ELR (cell line): ENCODE measurements around the gene STAB1.

ENCODE experiments used
- DNase-seq: peaks from one replicate; pipeline ENCODE4 v3.0.0-alpha.2; 2015; ENCODE audit warnings: low read depth

STAB1 gene

GRCh38 chr3:52534281-52535183, 39.4 kb downstream of the STAB1 start:
- peak; percentile 43 for DNase-seq

GRCh38 chr3:52535411-52536111, 40.4 kb downstream of the STAB1 start:
- no peak for DNase-seq

- DNase-seq = no peak
These were observed 40.9 kb downstream of the STAB1 start for GRCh38 chr3:52536112-52536368.

- DNase-seq = peak; percentile 98
These were observed 41.4 kb downstream of the STAB1 start, which contains the start of gene UQCC5 for GRCh38 chr3:52536369-52537164. TSS of gene UQCC5 (plus strand) at chr3:52536605. CDS start at chr3:52536756, 151 bp downstream.

- no peak for DNase-seq
These were observed 42.1 kb downstream of the STAB1 start for GRCh38 chr3:52537165-52537620.

GRCh38 chr3:52537726-52538421, 42.7 kb downstream of the STAB1 start:
- DNase-seq = peak; percentile 20

GRCh38 chr3:52539010-52539653, 44.0 kb downstream of the STAB1 start:
- DNase-seq = no peak

- no peak for DNase-seq
These were observed 45.9 kb downstream of the STAB1 start for GRCh38 chr3:52541050-52541449.

- no peak for DNase-seq
These were observed 49.8 kb downstream of the STAB1 start for GRCh38 chr3:52544937-52545336.

- peak; percentile 30 for DNase-seq
These were observed 51.2 kb downstream of the STAB1 start for GRCh38 chr3:52546111-52546901.

GRCh38 chr3:52547143-52547542, 52.0 kb downstream of the STAB1 start:
- DNase-seq = no peak

- DNase-seq = no peak
These were observed 56.0 kb downstream of the STAB1 start for GRCh38 chr3:52551118-52551517.

GRCh38 chr3:52552089-52552488, 57.0 kb downstream of the STAB1 start:
- no peak for DNase-seq

- DNase-seq = no peak
These were observed 59.1 kb downstream of the STAB1 start for GRCh38 chr3:52554026-52554755.

GRCh38 chr3:52555056-52555455, 59.9 kb downstream of the STAB1 start:
- no peak for DNase-seq

GRCh38 chr3:52557011-52557960, 62.1 kb downstream of the STAB1 start:
- DNase-seq = no peak

- no peak for DNase-seq
These were observed 63.3 kb downstream of the STAB1 start for GRCh38 chr3:52558436-52558835.

GRCh38 chr3:52561028-52561747, 66.0 kb downstream of the STAB1 start:
- no peak for DNase-seq
